Muscle of leg (tissue), 16 donors: ENCODE data around the gene CHSY3. TPM values are rescaled to one million over a fixed set of nuclear protein-coding genes. Genes with fewer than 3 reads are reported as not detected.

Source experiments
- DNase-seq: peaks from one replicate; pipeline ENCODE4 v3.0.0; 2013
- H3K27ac ChIP-seq: one replicate; pipeline ENCODE4 v1.5.1; 2013; ENCODE audit warnings: mild to moderate bottlenecking, low read length, control low read depth
- H3K27me3 ChIP-seq: one replicate; pipeline ENCODE4 v1.6.1; 2013; ENCODE audit warnings: low read length; ENCODE audit not compliant: control insufficient read depth, insufficient read depth
- H3K36me3 ChIP-seq: one replicate; pipeline ENCODE4 v1.6.1; 2013; ENCODE audit warnings: low read length; ENCODE audit not compliant: control insufficient read depth, insufficient read depth
- H3K4me1 ChIP-seq: one replicate; pipeline ENCODE4 v1.6.1; 2013; ENCODE audit warnings: low read length; ENCODE audit not compliant: control insufficient read depth, insufficient read depth
- H3K4me3 ChIP-seq: one replicate; pipeline ENCODE4 v1.5.1; 2013; ENCODE audit warnings: low read length, control low read depth
- H3K9me3 ChIP-seq: replicated peaks from 2 replicates; pipeline ENCODE4 v1.6.1; 2013; ENCODE audit warnings: low read depth, low read length; ENCODE audit not compliant: control insufficient read depth
- WGBS: methylation state at CpG from one replicate; pipeline ENCODE4 v1.1.5; 2013; ENCODE audit warnings: missing lambda C conversion rate; ENCODE audit not compliant: insufficient coverage; 5-methylcytosine and 5-hydroxymethylcytosine counted together
- long read RNA-seq, 11 donors: transcript quantifications; one replicate each; lab custom pipeline, GENCODE V29; 2026
- polyA plus RNA-seq, 8 donors: library from polyadenylated mRNA; unstranded; fragments of 120-200 nt; gene quantifications; one replicate each; pipeline versions ENCODE4 v1.2.1 to v1.2.3, GENCODE V29; 2013; ENCODE audit warnings: inconsistent platforms in 1 of 8, low replicate concordance in 1 of 8; ENCODE audit not compliant: insufficient read length in 8 of 8, insufficient read depth in 1 of 8
- total RNA-seq: library from RNA; stranded (reverse); fragments of 120-200 nt; gene quantifications from one replicate; pipeline ENCODE4 v1.2.4, GENCODE V29; 2013

The CHSY3 gene
- total RNA-seq (6.3 TPM), polyA plus RNA-seq (1 to 10 TPM; 4.5 to 9.3 (median 5.9) TPM)
- long read RNA-seq, donor 1: 0 reads
- long read RNA-seq, donor 2: 0 reads
- long read RNA-seq, donor 3: 0 reads
- long read RNA-seq, donor 4: 0 reads
- long read RNA-seq, donor 5: 0 reads
- long read RNA-seq, donor 6, partial matches to known transcripts: 7 of 7 reads
- long read RNA-seq, donor 6, other reads (novel, unspliced or antisense): 0 of 7 reads
- long read RNA-seq, donor 7: 0 reads
- long read RNA-seq, donor 8: 0 reads
- long read RNA-seq, donor 9: 0 reads
- long read RNA-seq, donor 10, partial matches to known transcripts: 5 of 5 reads
- long read RNA-seq, donor 10, other reads (novel, unspliced or antisense): 0 of 5 reads
- long read RNA-seq, donor 11, partial matches to known transcripts: 5 of 5 reads
- long read RNA-seq, donor 11, other reads (novel, unspliced or antisense): 0 of 5 reads

GRCh38 chr5:129904102-129904666 is at the start of gene CHSY3:
TSS of gene CHSY3 (plus strand) at chr5:129904465.
- peaks cover 4% of the 10 kb centered on the region for H3K36me3 ChIP-seq

GRCh38 chr5:129856325-129856724 is 47.9 kb upstream of the CHSY3 start:
- Histone ChIP-seq H3K4me3 (no peak overlapping the region), H3K27me3 (no peaks in the 10 kb centered on the region), H3K27ac (no peak overlapping the region), H3K9me3 (no peaks in the 10 kb centered on the region), H3K36me3 (no peaks in the 10 kb centered on the region), H3K4me1 (no peaks in the 10 kb centered on the region)
- no CpG with 5 or more reads among the region's 1 CpG for WGBS
- peak; percentile 18 for DNase-seq

More at GRCh38 chr5:129904102-129904666, at the start of gene CHSY3:
- 2% methylated on average over 45 of the region's 62 CpGs for WGBS
- peak; percentile 93 for DNase-seq
- H3K27me3 ChIP-seq: peaks cover 11% of the 10 kb centered on the region
- H3K9me3 ChIP-seq: no peaks in the 10 kb centered on the region
- peak within 1 kb of the TSS; percentile 90 for H3K27ac ChIP-seq
- H3K4me1 ChIP-seq: peaks cover 17% of the 10 kb centered on the region
- peak within 1 kb of the TSS; percentile 79 for H3K4me3 ChIP-seq

GRCh38 chr5:129857116-129857515 is 47.1 kb upstream of the CHSY3 start:
- Histone ChIP-seq H3K27ac (peak overlapping the region; percentile 4), H3K9me3 (no peaks in the 10 kb centered on the region), H3K4me3 (no peak overlapping the region), H3K27me3 (no peaks in the 10 kb centered on the region), H3K4me1 (no peaks in the 10 kb centered on the region), H3K36me3 (no peaks in the 10 kb centered on the region)
- WGBS: 20% methylated on average over 1 of the region's 1 CpG
- peak; percentile 87 for DNase-seq

DNA sequence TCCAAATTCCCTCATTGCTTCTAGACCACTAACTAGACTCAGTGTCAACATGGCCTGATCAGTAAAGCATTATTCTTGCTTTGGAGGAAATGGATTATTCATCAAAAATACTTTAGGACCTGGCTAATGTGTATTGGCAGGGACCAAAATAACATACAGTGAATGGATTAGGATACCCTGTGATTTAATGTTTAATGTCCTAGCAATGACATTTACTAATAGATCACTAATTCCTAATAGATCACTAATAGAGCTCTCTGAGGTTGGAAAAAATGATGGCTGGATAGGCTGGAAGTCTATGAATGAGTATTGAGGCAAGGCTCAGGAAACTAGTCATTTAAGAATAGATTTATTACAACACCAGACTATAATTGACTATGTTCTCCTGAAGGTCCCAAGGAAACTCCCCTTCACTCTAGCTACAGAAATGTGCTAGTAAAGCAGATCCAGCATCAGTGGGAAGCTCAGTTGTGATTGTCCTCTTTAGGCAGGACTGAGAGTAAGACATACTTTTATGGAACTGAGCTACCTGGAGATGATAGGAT is 46.1 kb upstream of the CHSY3 start:
- Histone ChIP-seq H3K27ac (no peak overlapping the region), H3K4me1 (no peaks in the 10 kb centered on the region), H3K36me3 (no peaks in the 10 kb centered on the region), H3K27me3 (no peaks in the 10 kb centered on the region), H3K9me3 (no peaks in the 10 kb centered on the region), H3K4me3 (no peak overlapping the region)
- no peak for DNase-seq

- Histone ChIP-seq H3K4me3 (no peak overlapping the region), H3K27me3 (no peaks in the 10 kb centered on the region), H3K27ac (no peak overlapping the region), H3K4me1 (no peaks in the 10 kb centered on the region), H3K9me3 (no peaks in the 10 kb centered on the region), H3K36me3 (no peaks in the 10 kb centered on the region)
- no peak for DNase-seq
- WGBS: no CpG with 5 or more reads among the region's 1 CpG
Observed at GRCh38 chr5:129884322-129884721, 19.9 kb upstream of the CHSY3 start.

DNA sequence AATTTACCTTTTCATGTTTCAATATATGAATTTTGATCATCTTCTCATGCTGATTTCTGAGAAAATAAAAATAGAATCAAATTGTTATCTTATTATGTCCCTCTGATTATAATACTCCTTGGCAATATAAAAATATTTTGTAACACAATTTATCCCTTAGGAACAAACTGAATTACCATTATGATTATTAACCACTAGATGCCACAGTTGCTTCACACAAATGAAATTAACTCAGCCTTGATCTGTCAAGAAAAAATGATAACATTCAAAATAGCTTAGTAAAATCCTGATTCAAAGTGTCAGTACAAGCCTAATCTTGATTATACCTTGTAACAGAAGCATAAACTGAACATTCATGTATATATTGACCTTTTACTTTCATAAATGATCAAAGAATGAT is 4.8 kb upstream of the CHSY3 start:
- H3K36me3 ChIP-seq: no peaks in the 10 kb centered on the region
- H3K4me1 ChIP-seq: peaks cover 4% of the 10 kb centered on the region
- no peaks in the 10 kb centered on the region for H3K9me3 ChIP-seq
- no peak overlapping the region for H3K27ac ChIP-seq
- DNase-seq: peak; percentile 24
- no peaks in the 10 kb centered on the region for H3K27me3 ChIP-seq
- H3K4me3 ChIP-seq: no peak overlapping the region

- peak; percentile 57 for DNase-seq
- Histone ChIP-seq H3K9me3 (no peaks in the 10 kb centered on the region), H3K4me3 (no peak overlapping the region), H3K4me1 (peaks cover 17% of the 10 kb centered on the region), H3K27me3 (peaks cover 11% of the 10 kb centered on the region), H3K27ac (no peak overlapping the region), H3K36me3 (no peaks in the 10 kb centered on the region)
- 37% methylated on average over 5 of the region's 6 CpGs for WGBS
Observed at GRCh38 chr5:129902816-129903215, 1.4 kb upstream of the CHSY3 start.

- Histone ChIP-seq H3K4me1 (peaks cover 17% of the 10 kb centered on the region), H3K4me3 (peak overlapping the region; percentile 79), H3K36me3 (peaks cover 4% of the 10 kb centered on the region), H3K27me3 (peaks cover 11% of the 10 kb centered on the region), H3K27ac (peak overlapping the region; percentile 90), H3K9me3 (no peaks in the 10 kb centered on the region)
- WGBS: 2% methylated on average over 27 of the region's 29 CpGs
- DNase-seq: no peak
Observed at GRCh38 chr5:129903466-129904101, 681 bp upstream of the CHSY3 start.

- H3K4me3 ChIP-seq: peak overlapping the region; percentile 79
- peaks cover 11% of the 10 kb centered on the region for H3K27me3 ChIP-seq
- peaks cover 4% of the 10 kb centered on the region for H3K36me3 ChIP-seq
- no peaks in the 10 kb centered on the region for H3K9me3 ChIP-seq
- peak; percentile 35 for DNase-seq
- WGBS: 0% methylated on average over 101 of the region's 105 CpGs
- H3K4me1 ChIP-seq: peaks cover 17% of the 10 kb centered on the region
- H3K27ac ChIP-seq: no peak overlapping the region
Observed at GRCh38 chr5:129904667-129905472, 605 bp downstream of the CHSY3 start.
